Esophagus (tissue), 2 donors: ENCODE measurements around the gene NCOA7. TPM values are rescaled to one million over a fixed set of nuclear protein-coding genes. Genes with fewer than 3 reads are reported as not detected.
"Not testable (repeated sequence)": the region's sequence is repeated elsewhere in the genome, so short reads cannot be mapped to it uniquely, and the experiment has no call there.

Source experiments
- H3K27ac ChIP-seq, 2 donors: one replicate each; pipeline ENCODE4 v1.5.1; 2013; ENCODE audit warnings: low read depth in 2 of 2, mild to moderate bottlenecking in 2 of 2, inconsistent platforms in 1 of 2, low read length in 1 of 2, moderate library complexity in 1 of 2
- H3K27me3 ChIP-seq, 2 donors: one replicate each; pipeline ENCODE4 v1.6.1; 2013; ENCODE audit warnings: low read length in 2 of 2, control low read depth in 1 of 2, mild to moderate bottlenecking in 1 of 2; ENCODE audit not compliant: insufficient read depth in 2 of 2, control insufficient read depth in 1 of 2
- H3K36me3 ChIP-seq, 2 donors: one replicate each; pipeline ENCODE4 v1.6.1; 2013; ENCODE audit warnings: low read length in 1 of 2; ENCODE audit not compliant: control insufficient read depth in 2 of 2, insufficient read depth in 2 of 2
- H3K4me1 ChIP-seq, 2 donors: one replicate each; pipeline ENCODE4 v1.6.1; 2013; ENCODE audit warnings: low read length in 1 of 2; ENCODE audit not compliant: control insufficient read depth in 2 of 2, insufficient read depth in 2 of 2
- H3K4me3 ChIP-seq, 2 donors: one replicate each; pipeline ENCODE4 v1.5.1; 2013; ENCODE audit warnings: low read length in 2 of 2, mild to moderate bottlenecking in 2 of 2, low read depth in 1 of 2, moderate library complexity in 1 of 2
- H3K9me3 ChIP-seq, 2 donors: one replicate each; pipeline ENCODE4 v1.6.1; 2013; ENCODE audit warnings: mild to moderate bottlenecking in 2 of 2, low read depth in 1 of 2, low read length in 1 of 2, moderate library complexity in 1 of 2; ENCODE audit not compliant: control insufficient read depth in 2 of 2, insufficient read depth in 1 of 2
- WGBS, 2 donors: extraction: QIAGEN DNeasy Blood & Tissue Kit; methylation state at CpG; one replicate each; pipeline ENCODE4 v1.1.7; 2013; 5-methylcytosine and 5-hydroxymethylcytosine counted together
- polyA plus RNA-seq, 2 donors: library from polyadenylated mRNA; stranded (reverse); fragments of 200-250 nt; gene quantifications; one replicate each; pipeline ENCODE4 v1.2.3, GENCODE V29; 2013
- donor health status: healthy with polysubstance abuse.
- donor health status: Bipolar disorder and iron deficiency.

Gene NCOA7
- polyA plus RNA-seq, 2 donors, result 9.3 to 24.1 TPM

GRCh38 chr6:125844989-125845388 lies 54.2 kb downstream of the NCOA7 start:
- Histone ChIP-seq H3K4me1 (peaks cover 0 to 2% of the 10 kb centered on the region in 2 donors), H3K27me3 (no peaks in the 10 kb centered on the region), H3K4me3 (no peak overlapping the region), H3K9me3 (no peaks in the 10 kb centered on the region), H3K36me3 (no peaks in the 10 kb centered on the region), H3K27ac (no peak overlapping the region)
- WGBS, 2 donors, result 54 to 55% methylated on average over 5 of the region's 5 CpGs

DNA sequence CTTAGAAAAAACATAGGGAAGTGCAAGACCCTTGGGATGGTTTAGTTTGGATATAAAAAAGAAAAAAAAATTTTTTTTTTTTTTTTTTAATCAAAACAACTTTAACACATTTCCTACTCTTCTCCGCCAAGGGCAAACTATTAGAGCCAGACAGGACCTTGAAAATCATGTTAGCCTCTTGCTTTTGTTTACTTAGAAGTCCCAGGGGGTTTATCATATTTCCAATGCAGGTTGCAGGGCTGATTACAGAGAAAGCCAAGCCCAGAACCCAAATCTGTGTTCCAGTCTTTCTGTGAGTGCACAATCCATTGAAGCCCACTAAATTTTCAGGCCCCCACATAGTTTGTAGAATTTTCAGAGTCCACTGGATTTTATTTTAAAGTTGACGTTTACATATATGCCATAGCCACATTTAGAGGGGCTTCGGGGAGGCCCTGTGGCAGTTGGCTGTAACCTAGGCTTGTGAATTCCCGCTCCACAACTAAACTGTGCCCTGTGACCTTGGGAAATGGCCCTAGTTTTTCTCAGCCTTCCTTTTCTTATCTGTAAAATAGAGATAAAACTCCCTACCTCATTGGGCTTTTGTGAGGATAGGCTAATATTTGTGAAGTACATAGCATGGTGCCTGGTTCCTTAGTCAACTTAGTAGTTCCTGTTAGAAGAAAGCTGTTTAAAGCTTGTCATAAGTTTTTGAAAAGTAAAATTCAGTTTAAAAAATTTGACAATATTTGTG lies 55.7 kb downstream of the NCOA7 start:
- Histone ChIP-seq H3K4me3 (no peak overlapping the region), H3K27ac (no peak overlapping the region), H3K36me3 (no peaks in the 10 kb centered on the region), H3K27me3 (no peaks in the 10 kb centered on the region), H3K4me1 (peaks cover 0 to 2% of the 10 kb centered on the region in 2 donors), H3K9me3 (no peaks in the 10 kb centered on the region)
- WGBS, 2 donors, result 74 to 83% methylated on average over 4 of the region's 4 CpGs

GRCh38 chr6:125848286-125848685 lies 57.5 kb downstream of the NCOA7 start:
- not testable (repeated sequence) for H3K36me3 ChIP-seq, H3K4me3 ChIP-seq, H3K9me3 ChIP-seq, H3K27ac ChIP-seq, H3K4me1 ChIP-seq, H3K27me3 ChIP-seq
- 97 to 98% methylated on average over 5 of the region's 5 CpGs for WGBS, 2 donors

- H3K9me3 ChIP-seq, result no peaks in the 10 kb centered on the region
- no peaks in the 10 kb centered on the region for H3K4me1 ChIP-seq
- no peak overlapping the region for H3K27ac ChIP-seq
- 81 to 84% methylated on average over 3 of the region's 3 CpGs for WGBS, 2 donors
- H3K4me3 ChIP-seq, result no peak overlapping the region
- H3K36me3 ChIP-seq, result no peaks in the 10 kb centered on the region
- no peaks in the 10 kb centered on the region for H3K27me3 ChIP-seq
Measured at GRCh38 chr6:125850361-125850760, 59.6 kb downstream of the NCOA7 start.

- no peak overlapping the region for H3K4me3 ChIP-seq
- H3K9me3 ChIP-seq, result no peaks in the 10 kb centered on the region
- 95 to 96% methylated on average over 2 of the region's 2 CpGs for WGBS, 2 donors
- no peaks in the 10 kb centered on the region for H3K4me1 ChIP-seq
- H3K27ac ChIP-seq, result no peak overlapping the region
- H3K27me3 ChIP-seq, result no peaks in the 10 kb centered on the region
- no peaks in the 10 kb centered on the region for H3K36me3 ChIP-seq
Measured at GRCh38 chr6:125852587-125852986, 61.8 kb downstream of the NCOA7 start.

GRCh38 chr6:125853168-125853567 lies 62.4 kb downstream of the NCOA7 start:
- H3K4me1 ChIP-seq, result no peaks in the 10 kb centered on the region
- 94 to 97% methylated on average over 1 of the region's 1 CpG for WGBS, 2 donors
- H3K36me3 ChIP-seq, result no peaks in the 10 kb centered on the region
- H3K4me3 ChIP-seq, result no peak overlapping the region
- no peaks in the 10 kb centered on the region for H3K27me3 ChIP-seq
- no peaks in the 10 kb centered on the region for H3K9me3 ChIP-seq
- no peak overlapping the region for H3K27ac ChIP-seq

GRCh38 chr6:125853756-125854155 lies 63.0 kb downstream of the NCOA7 start:
- no peaks in the 10 kb centered on the region for H3K4me1 ChIP-seq
- no peak overlapping the region for H3K27ac ChIP-seq
- H3K27me3 ChIP-seq, result no peaks in the 10 kb centered on the region
- no peaks in the 10 kb centered on the region for H3K9me3 ChIP-seq
- H3K4me3 ChIP-seq, result no peak overlapping the region
- 76 to 83% methylated on average over 1 of the region's 1 CpG for WGBS, 2 donors
- no peaks in the 10 kb centered on the region for H3K36me3 ChIP-seq

- Histone ChIP-seq H3K27me3 (no peaks in the 10 kb centered on the region), H3K4me3 (no peak overlapping the region), H3K9me3 (no peaks in the 10 kb centered on the region), H3K27ac (no peak overlapping the region), H3K36me3 (no peaks in the 10 kb centered on the region), H3K4me1 (no peaks in the 10 kb centered on the region)
Measured at GRCh38 chr6:125854355-125854754, 63.6 kb downstream of the NCOA7 start.

- H3K27me3 ChIP-seq, result no peaks in the 10 kb centered on the region
- no peaks in the 10 kb centered on the region for H3K4me1 ChIP-seq
- no peak overlapping the region for H3K4me3 ChIP-seq
- WGBS, 2 donors, result 91% methylated on average over 6 of the region's 6 CpGs
- H3K9me3 ChIP-seq, result no peaks in the 10 kb centered on the region
- no peak overlapping the region for H3K27ac ChIP-seq
- no peaks in the 10 kb centered on the region for H3K36me3 ChIP-seq
Measured at GRCh38 chr6:125855783-125856182, 65.0 kb downstream of the NCOA7 start.

DNA sequence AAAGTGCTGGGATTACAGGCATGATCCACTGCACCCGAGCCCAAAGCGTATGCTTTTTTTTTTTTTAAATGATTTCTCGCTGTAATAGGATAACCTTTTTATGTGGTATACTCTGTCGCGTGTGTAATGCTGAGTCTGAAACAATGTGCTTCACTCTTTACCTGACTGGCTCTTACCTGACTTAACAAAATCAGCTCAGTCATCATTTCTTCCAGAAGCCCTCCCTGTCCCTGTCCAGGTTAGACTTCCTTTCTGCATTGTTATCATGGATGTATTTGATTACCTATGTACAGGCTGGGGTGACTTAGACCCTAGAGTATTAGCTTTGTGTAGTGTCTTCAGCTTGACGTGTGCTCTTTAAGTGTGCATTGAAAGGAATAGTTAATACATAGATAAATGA lies 67.1 kb downstream of the NCOA7 start:
- no peak overlapping the region for H3K27ac ChIP-seq
- no peaks in the 10 kb centered on the region for H3K4me1 ChIP-seq
- no peak overlapping the region for H3K4me3 ChIP-seq
- H3K27me3 ChIP-seq, result no peaks in the 10 kb centered on the region
- no peaks in the 10 kb centered on the region for H3K9me3 ChIP-seq
- 79 to 81% methylated on average over 6 of the region's 6 CpGs for WGBS, 2 donors
- no peaks in the 10 kb centered on the region for H3K36me3 ChIP-seq
